ENCODE results near the gene SLC26A6. TPM values are rescaled to one million over a fixed set of nuclear protein-coding genes. Genes with fewer than 3 reads are reported as not detected.

The SLC26A6 gene
- total RNA-seq, 3 donors from 2014 or later (not counting 1 experiment from before 2014, with no cell fraction given), result 25.8 to 37.6 (median 32.3) TPM

DNA sequence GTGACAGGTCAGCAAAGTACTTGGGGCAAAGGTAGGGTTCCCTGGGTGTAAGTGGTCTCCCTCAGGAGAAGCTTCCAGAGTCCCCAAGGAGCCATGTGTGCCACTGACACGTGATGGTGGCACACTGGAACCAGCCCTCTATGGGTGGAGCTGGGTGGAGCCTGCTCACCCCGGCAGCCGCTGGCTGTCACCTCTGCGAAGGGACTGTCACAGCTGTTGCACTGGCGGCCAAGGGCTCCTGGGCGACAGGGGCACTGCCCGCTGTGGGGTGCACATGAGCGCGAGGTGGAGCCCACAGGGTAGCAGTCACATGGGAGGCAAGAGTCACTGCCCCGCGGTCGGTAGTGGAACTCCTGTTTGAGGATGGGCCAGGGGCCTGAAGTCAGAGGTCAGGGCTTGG, 15.5 kb upstream of the SLC26A6 start:
- H3K4me1 Mint-ChIP-seq, result no peaks in the 10 kb centered on the region
- Histone ChIP-seq H3K4me3 (ENCODE audit: low read length) (no peak overlapping the region), H3K27ac (ENCODE audit: low read length) (no peak overlapping the region), H3K36me3 (ENCODE audit: control insufficient read depth, insufficient read depth, low read length) (no peaks in the 10 kb centered on the region), H3K27me3 (ENCODE audit: control insufficient read depth, insufficient read depth, low read length) (no peaks in the 10 kb centered on the region), H3K4me1 (ENCODE audit: control insufficient read depth, insufficient read depth, low read length) (peaks cover 8% of the 10 kb centered on the region), H3K9me3 (ENCODE audit: control insufficient read depth, insufficient read depth, low read length) (no peaks in the 10 kb centered on the region)
- peaks cover 0 to 4% of the 10 kb centered on the region in 2 donors for H3K27me3 Mint-ChIP-seq (ENCODE audit: low read depth in 2 of 2)
- DNase-seq (no peak), ATAC-seq (no peak)
- no peaks in the 10 kb centered on the region for H3K36me3 Mint-ChIP-seq
- WGBS (ENCODE audit: insufficient coverage), result 90% methylated on average over 12 of the region's 12 CpGs
- no peak overlapping the region for H3K27ac Mint-ChIP-seq
- intact Hi-C loops (cut with micrococcal nuclease), result no loop called here
- H3K4me3 Mint-ChIP-seq, result no peak overlapping the region
- TF ChIP-seq, protein P1, sequence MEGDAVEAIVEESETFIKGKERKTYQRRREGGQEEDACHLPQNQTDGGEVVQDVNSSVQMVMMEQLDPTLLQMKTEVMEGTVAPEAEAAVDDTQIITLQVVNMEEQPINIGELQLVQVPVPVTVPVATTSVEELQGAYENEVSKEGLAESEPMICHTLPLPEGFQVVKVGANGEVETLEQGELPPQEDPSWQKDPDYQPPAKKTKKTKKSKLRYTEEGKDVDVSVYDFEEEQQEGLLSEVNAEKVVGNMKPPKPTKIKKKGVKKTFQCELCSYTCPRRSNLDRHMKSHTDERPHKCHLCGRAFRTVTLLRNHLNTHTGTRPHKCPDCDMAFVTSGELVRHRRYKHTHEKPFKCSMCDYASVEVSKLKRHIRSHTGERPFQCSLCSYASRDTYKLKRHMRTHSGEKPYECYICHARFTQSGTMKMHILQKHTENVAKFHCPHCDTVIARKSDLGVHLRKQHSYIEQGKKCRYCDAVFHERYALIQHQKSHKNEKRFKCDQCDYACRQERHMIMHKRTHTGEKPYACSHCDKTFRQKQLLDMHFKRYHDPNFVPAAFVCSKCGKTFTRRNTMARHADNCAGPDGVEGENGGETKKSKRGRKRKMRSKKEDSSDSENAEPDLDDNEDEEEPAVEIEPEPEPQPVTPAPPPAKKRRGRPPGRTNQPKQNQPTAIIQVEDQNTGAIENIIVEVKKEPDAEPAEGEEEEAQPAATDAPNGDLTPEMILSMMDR (IDR thresholded peaks at IDR 0.05), result no peak
- no peaks in the 10 kb centered on the region for H3K9me3 Mint-ChIP-seq

DNA sequence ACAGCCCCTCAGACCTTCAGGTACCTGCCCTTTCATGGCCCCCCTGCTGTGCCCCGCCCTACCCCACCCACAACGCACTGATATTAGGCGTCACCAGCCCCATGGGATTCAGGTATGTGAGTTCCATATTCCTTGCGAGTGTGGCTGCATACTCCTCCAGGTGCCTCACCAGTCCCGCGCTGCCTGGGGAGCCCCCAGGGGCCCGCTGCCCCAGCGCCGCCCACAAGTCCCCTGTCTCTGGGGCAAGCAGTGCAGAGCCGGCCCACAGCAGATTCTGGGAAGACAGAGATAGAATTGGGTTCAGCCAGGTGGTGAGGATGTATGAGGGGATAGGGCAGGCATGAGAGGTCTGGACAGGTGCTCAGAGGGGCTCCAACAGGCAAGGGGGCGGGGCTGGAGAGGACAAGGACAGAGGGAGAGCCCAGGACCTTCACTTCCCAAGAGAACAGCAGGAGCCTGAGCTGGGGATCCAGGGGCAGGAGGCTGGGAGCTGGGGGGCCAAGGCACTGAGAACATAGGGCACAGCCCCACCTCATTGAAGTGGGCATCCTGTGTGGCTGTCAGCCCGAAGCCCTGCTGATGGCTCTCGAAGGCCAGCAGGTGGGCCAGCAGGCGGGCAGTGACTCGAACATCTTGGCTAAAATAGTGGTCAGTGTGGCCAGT, 13.1 kb upstream of the SLC26A6 start:
- no peak for ATAC-seq
- Mint-ChIP-seq H3K27ac (no peak overlapping the region), H3K36me3 (no peaks in the 10 kb centered on the region), H3K4me1 (no peaks in the 10 kb centered on the region), H3K9me3 (no peaks in the 10 kb centered on the region), H3K4me3 (no peak overlapping the region), H3K27me3 (ENCODE audit: low read depth in 2 of 2) (peaks cover 0 to 4% of the 10 kb centered on the region in 2 donors)
- no peak for DNase-seq
- TF ChIP-seq, protein P1 (IDR thresholded peaks at IDR 0.05), result no peak
- Histone ChIP-seq H3K27me3 (ENCODE audit: control insufficient read depth, insufficient read depth, low read length) (no peaks in the 10 kb centered on the region), H3K4me3 (ENCODE audit: low read length) (no peak overlapping the region), H3K36me3 (ENCODE audit: control insufficient read depth, insufficient read depth, low read length) (no peaks in the 10 kb centered on the region), H3K9me3 (ENCODE audit: control insufficient read depth, insufficient read depth, low read length) (no peaks in the 10 kb centered on the region), H3K27ac (ENCODE audit: low read length) (no peak overlapping the region), H3K4me1 (ENCODE audit: control insufficient read depth, insufficient read depth, low read length) (no peaks in the 10 kb centered on the region)
- intact Hi-C loops (cut with micrococcal nuclease), result no loop called here
- 91% methylated on average over 15 of the region's 15 CpGs for WGBS (ENCODE audit: insufficient coverage)

DNA sequence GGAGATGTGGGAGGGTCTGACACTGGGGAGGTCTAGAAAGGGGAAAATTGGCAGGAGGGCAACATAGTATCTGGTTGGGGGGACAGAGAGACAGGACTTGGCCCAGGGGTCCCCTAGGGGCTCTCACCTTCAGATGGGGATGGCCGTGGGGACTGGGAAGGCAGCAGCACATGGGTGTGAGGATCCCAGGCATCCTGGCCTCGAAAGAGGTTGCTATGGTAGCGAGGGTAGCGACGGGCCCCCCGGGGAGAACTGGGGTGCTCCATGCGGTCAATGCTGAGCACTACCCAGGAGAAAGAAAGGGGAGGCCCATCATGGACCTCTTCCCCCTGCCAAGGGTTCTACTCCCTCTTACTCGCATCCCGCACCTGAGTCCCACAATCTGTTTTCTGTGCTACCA, 12.5 kb upstream of the SLC26A6 start:
- Mint-ChIP-seq H3K9me3 (no peaks in the 10 kb centered on the region), H3K27me3 (ENCODE audit: low read depth in 2 of 2) (peaks cover 0 to 2% of the 10 kb centered on the region in 2 donors), H3K27ac (no peak overlapping the region), H3K4me3 (no peak overlapping the region), H3K4me1 (no peaks in the 10 kb centered on the region), H3K36me3 (no peaks in the 10 kb centered on the region)
- Histone ChIP-seq H3K4me1 (ENCODE audit: control insufficient read depth, insufficient read depth, low read length) (no peaks in the 10 kb centered on the region), H3K27ac (ENCODE audit: low read length) (no peak overlapping the region), H3K27me3 (ENCODE audit: control insufficient read depth, insufficient read depth, low read length) (no peaks in the 10 kb centered on the region), H3K9me3 (ENCODE audit: control insufficient read depth, insufficient read depth, low read length) (no peaks in the 10 kb centered on the region), H3K4me3 (ENCODE audit: low read length) (no peak overlapping the region), H3K36me3 (ENCODE audit: control insufficient read depth, insufficient read depth, low read length) (no peaks in the 10 kb centered on the region)
- whole genome bisulfite sequencing (ENCODE audit: insufficient coverage), result 94% methylated on average over 9 of the region's 9 CpGs
- intact Hi-C loops (cut with micrococcal nuclease), result no loop called here
- DNase-seq (no peak), ATAC-seq (no peak)
- TF ChIP-seq, protein P1 (IDR thresholded peaks at IDR 0.05), result no peak
